Ectodermal cell (in vitro differentiated cells): ENCODE measurements around the gene LHX2.

Experiments
- H3K27ac ChIP-seq: 2 replicates; pipeline ENCODE4 v1.7.0; 2013; ENCODE audit warnings: mild to moderate bottlenecking, low read depth, low read length; ENCODE audit not compliant: insufficient read depth, poor library complexity, severe bottlenecking
- H3K27me3 ChIP-seq: 2 replicates; pipeline ENCODE4 v1.7.0; 2013; ENCODE audit warnings: mild to moderate bottlenecking, low read length; ENCODE audit not compliant: insufficient read depth, control insufficient read depth, poor library complexity, severe bottlenecking
- H3K36me3 ChIP-seq: one replicate; pipeline ENCODE4 v1.7.0; 2013; ENCODE audit warnings: low read length; ENCODE audit not compliant: control insufficient read depth, insufficient read depth
- H3K4me1 ChIP-seq: one replicate; pipeline ENCODE4 v1.7.0; 2013; ENCODE audit warnings: low read length; ENCODE audit not compliant: control insufficient read depth, insufficient read depth
- H3K4me3 ChIP-seq: 2 replicates; pipeline ENCODE4 v1.7.0; 2013; ENCODE audit warnings: low read depth, low read length, control low read depth; ENCODE audit not compliant: insufficient read depth
- H3K9me3 ChIP-seq: 2 replicates; pipeline ENCODE4 v1.7.0; 2013; ENCODE audit warnings: mild to moderate bottlenecking, low read length, moderate library complexity; ENCODE audit not compliant: control insufficient read depth
- WGBS, 2 experiments: methylation state at CpG; one replicate each; pipeline ENCODE4 v1.1.7; 2013; ENCODE audit warnings: missing lambda C conversion rate in 2 of 2; 5-methylcytosine and 5-hydroxymethylcytosine counted together

The LHX2 gene

GRCh38 chr9:123999661-124000060 lies 11.9 kb upstream of the LHX2 start:
- no peak overlapping the region for H3K27ac ChIP-seq
- H3K4me3 ChIP-seq, result no peak overlapping the region
- WGBS, 2 experiments, result 0% methylated on average over 64 of the region's 64 CpGs
- H3K4me1 ChIP-seq, result peaks cover 33% of the 10 kb centered on the region
- H3K27me3 ChIP-seq, result peaks cover 99% of the 10 kb centered on the region
- no peaks in the 10 kb centered on the region for H3K36me3 ChIP-seq
- H3K9me3 ChIP-seq, result no peaks in the 10 kb centered on the region

- H3K36me3 ChIP-seq, result no peaks in the 10 kb centered on the region
- no peaks in the 10 kb centered on the region for H3K9me3 ChIP-seq
- no peak overlapping the region for H3K4me3 ChIP-seq
- WGBS, 2 experiments, result 2% methylated on average over 35 of the region's 35 CpGs
- no peak overlapping the region for H3K27ac ChIP-seq
- H3K27me3 ChIP-seq, result peaks cover 99% of the 10 kb centered on the region
- H3K4me1 ChIP-seq, result peaks cover 33% of the 10 kb centered on the region
Observed at GRCh38 chr9:124000161-124000783, 11.3 kb upstream of the LHX2 start.

DNA sequence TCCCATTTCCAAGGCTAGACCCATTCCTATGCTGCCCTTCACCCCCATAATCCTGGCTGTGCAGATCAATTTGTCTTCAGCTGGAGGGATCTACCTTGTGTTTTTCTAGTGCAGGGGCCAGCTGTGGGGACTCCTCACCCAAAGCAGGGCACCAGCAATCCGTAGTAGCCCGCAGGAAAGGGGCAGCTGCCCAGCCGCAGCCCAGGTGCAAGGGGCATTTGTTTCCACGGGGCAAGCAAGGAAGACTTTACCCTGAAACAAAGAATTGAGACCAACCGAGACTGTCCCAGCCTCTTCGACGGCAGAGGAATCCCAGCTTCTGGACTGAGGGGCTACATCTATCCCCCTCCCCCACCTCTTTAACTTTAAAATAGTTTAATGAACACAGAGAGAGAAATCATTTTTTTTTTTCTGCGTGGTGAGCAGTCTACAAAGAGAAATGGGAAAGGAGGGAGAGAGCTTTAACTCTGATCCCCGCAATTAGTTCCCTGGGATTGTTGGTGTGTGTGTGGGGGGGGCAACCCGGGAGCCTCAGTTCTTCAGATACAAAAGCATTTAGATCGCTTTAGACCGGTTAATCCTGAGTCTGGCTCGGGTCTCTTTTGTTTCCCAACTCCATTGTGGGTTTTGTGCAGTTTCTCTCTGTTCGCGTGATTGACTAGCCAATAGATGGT lies 10.6 kb upstream of the LHX2 start:
- Histone ChIP-seq H3K36me3 (no peaks in the 10 kb centered on the region), H3K27me3 (peaks cover 99% of the 10 kb centered on the region), H3K27ac (no peak overlapping the region), H3K4me3 (no peak overlapping the region), H3K4me1 (peaks cover 33% of the 10 kb centered on the region), H3K9me3 (no peaks in the 10 kb centered on the region)
- WGBS, 2 experiments, result 2 to 3% methylated on average over 15 of the region's 15 CpGs

DNA sequence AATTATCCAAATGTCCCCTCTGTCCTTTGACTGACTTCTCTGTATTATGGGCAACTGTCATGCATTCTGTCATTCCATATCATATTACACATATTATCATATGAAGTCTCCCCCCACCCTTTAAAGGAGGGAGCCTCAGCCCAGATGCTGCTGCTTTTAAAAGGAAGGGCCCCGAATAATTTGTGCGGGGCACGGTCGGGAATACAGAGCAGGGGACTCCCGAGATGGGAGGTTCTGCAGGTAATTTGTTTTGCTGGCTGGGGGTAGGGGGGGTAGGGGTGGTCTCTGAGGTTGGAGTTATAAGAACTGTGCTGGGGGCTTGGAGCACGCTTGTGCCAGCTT lies 10.1 kb upstream of the LHX2 start:
- Histone ChIP-seq H3K4me1 (peaks cover 35% of the 10 kb centered on the region), H3K36me3 (no peaks in the 10 kb centered on the region), H3K27ac (no peak overlapping the region), H3K27me3 (peaks cover 99% of the 10 kb centered on the region), H3K9me3 (no peaks in the 10 kb centered on the region), H3K4me3 (no peak overlapping the region)
- 2 to 3% methylated on average over 6 of the region's 6 CpGs for WGBS, 2 experiments

DNA sequence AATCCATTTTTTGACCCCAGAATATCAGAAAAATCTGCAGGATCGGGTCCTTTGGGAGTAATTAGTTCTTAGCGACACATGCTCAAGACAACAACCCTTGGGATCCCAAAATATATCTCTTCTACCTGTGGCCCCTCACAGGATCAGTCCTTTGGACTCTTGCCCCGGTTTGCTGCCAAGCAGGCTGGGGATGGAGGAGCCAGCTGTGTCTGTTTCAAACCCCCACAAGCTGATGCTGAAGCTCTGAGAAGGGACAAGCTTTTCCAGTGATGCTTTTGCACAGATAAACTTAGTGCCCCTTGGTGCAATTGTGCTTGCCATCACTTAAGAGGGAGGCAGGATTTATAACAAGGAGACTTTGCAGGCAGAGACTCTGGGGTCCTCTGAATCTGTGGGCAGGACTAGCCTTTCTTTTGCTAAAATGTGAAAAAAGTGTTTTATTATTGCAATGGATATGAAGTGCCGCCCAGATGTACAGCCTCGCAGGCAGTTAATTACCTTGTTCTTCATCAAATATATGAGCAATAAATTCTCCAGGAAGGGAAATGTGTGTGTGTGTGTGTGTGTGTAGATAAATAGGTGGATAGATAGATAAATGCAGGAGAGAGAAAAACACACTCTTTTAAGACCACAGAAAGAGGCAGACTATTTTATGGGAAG lies 9.6 kb upstream of the LHX2 start:
- Histone ChIP-seq H3K4me1 (peaks cover 40% of the 10 kb centered on the region), H3K27ac (no peak overlapping the region), H3K9me3 (no peaks in the 10 kb centered on the region), H3K4me3 (no peak overlapping the region), H3K27me3 (peaks cover 99% of the 10 kb centered on the region), H3K36me3 (no peaks in the 10 kb centered on the region)
- WGBS, 2 experiments, result 9 to 15% methylated on average over 3 to 4 of the region's 5 CpGs

DNA sequence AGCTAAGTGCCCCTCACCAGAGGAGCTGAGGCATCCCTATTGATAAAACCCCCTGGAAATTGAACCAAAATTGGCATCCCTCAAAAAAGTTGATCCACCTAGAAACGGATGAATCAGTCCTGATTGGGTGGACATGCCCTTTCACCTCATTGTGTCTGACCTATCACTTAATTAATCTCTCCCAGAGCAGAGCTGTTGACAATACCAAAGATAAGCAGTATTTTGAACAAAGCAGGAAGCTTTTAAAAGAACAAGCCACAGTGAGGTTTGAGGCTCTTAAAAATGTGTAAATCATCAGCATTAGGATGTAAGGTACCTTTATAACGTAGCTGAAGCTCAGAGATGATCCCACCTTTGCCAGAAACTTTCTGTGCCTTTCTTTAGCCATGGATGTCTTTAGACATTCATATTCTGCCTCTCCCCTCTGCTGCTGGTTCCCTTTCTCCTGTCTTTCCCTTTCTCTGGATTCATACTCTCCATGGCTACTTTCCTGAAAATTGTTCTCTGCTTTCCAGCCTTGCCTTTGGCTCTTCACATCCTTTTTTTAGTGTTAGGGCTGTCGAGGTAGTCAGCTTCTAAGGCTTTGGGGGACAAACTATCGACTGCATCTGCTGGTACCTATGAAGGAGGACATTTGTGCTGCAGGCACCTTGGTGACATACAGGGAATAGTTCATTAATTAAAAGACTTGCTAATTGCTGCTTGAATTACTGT lies 7.8 kb upstream of the LHX2 start:
- 7% methylated on average over 4 of the region's 4 CpGs for WGBS, 2 experiments
- Histone ChIP-seq H3K4me3 (no peak overlapping the region), H3K27me3 (peaks cover 99% of the 10 kb centered on the region), H3K36me3 (no peaks in the 10 kb centered on the region), H3K4me1 (peaks cover 34% of the 10 kb centered on the region), H3K9me3 (no peaks in the 10 kb centered on the region), H3K27ac (no peak overlapping the region)

GRCh38 chr9:124004593-124004992 lies 7.0 kb upstream of the LHX2 start:
- 12% methylated on average over 4 of the region's 4 CpGs for WGBS, 2 experiments
- H3K4me3 ChIP-seq, result no peak overlapping the region

GRCh38 chr9:124005029-124005771 lies 6.4 kb upstream of the LHX2 start:
- Histone ChIP-seq H3K27me3 (peaks cover 100% of the 10 kb centered on the region), H3K4me3 (no peak overlapping the region), H3K36me3 (no peaks in the 10 kb centered on the region), H3K27ac (no peak overlapping the region), H3K9me3 (no peaks in the 10 kb centered on the region), H3K4me1 (peaks cover 35% of the 10 kb centered on the region)
- 0 to 2% methylated on average over 4 of the region's 4 CpGs for WGBS, 2 experiments

More at GRCh38 chr9:124004593-124004992, 7.0 kb upstream of the LHX2 start:
- Histone ChIP-seq H3K36me3 (no peaks in the 10 kb centered on the region), H3K4me1 (peaks cover 31% of the 10 kb centered on the region), H3K27me3 (peaks cover 100% of the 10 kb centered on the region), H3K27ac (no peak overlapping the region), H3K9me3 (no peaks in the 10 kb centered on the region)

DNA sequence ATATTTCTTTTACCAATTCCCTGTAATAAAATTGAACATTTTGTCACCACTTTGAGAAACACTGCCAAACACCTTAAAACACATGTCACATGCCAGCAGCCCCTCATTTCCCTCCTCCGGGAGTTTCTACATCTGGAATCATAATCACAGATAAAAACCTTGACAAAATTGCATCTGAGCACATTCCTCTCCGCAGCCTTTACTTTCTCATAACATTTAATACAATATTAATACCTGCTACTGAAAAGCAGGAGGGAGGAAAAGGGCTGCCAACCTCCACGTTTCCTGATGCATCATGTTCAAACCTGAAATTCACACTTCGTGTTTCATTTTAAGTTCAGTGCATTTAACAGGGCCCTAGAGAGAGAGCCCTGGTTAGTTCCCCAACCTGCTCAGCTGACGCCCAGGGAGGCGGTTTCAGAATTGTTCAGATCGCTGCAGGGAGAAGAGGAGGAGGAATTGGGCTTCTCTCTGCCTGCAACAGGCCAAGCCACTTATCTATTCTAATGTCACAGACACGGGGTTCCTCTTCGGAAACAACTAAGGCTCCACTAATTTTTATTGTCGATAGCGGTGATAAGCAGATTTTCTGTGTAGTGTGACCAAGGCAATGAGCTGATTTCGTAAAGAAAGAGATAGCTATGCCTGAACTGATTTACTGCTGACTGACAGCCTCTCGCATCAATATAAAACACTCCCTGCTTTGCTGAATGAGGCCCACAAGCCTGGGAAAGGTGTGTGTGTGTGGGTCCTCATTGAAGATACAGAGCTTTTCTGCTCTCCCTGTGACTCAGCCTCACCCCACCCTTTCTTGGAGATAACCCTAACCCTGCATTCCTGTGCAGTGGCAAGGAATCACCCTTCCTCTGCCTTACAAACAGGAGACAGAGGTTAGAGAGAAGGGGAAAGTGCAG lies 4.9 kb upstream of the LHX2 start:
- Histone ChIP-seq H3K9me3 (no peaks in the 10 kb centered on the region), H3K4me1 (peaks cover 25% of the 10 kb centered on the region), H3K4me3 (no peak overlapping the region), H3K36me3 (no peaks in the 10 kb centered on the region), H3K27me3 (peaks cover 100% of the 10 kb centered on the region), H3K27ac (no peak overlapping the region)
- WGBS, 2 experiments, result 7% methylated on average over 12 to 13 of the region's 13 CpGs
